GM12878 (cell line): ENCODE measurements around the gene CCDC81. TPM values are rescaled to one million over a fixed set of nuclear protein-coding genes. Genes with fewer than 3 reads are reported as not detected.
"Not testable (repeated sequence)": the region's sequence is repeated elsewhere in the genome, so short reads cannot be mapped to it uniquely, and the experiment has no call there.

ENCODE experiments used
- ATAC-seq: fragments of 200-7000 bp; cut with Tn5 transposase; 3 replicates; pipeline ENCODE4 v1.9.1; 2020; ENCODE audit warnings: mild to moderate bottlenecking, moderate library complexity
- BruUV-seq: library from RNA; stranded (reverse); fragments of 400-500 nt; replicated peaks from 2 replicates; lab custom pipeline; 2021; lab: Mats Ljungman, UMichigan
- CTCF ChIA-PET: fragments of 300-600 bp; sonication (Branson Sonifier 250); formaldehyde crosslinking; extraction: SDS; loops from one replicate; lab custom pipeline; 2021; ENCODE audit warnings: inconsistent platforms; lab: Yijun Ruan, JAX
- POLR2A ChIA-PET: fragments of 350-600 bp; formaldehyde crosslinking; extraction: SDS; loops from one replicate; lab custom pipeline; 2021; ENCODE audit warnings: inconsistent platforms; lab: Charles Lee
- RAD21 ChIA-PET: fragments of 300-600 bp; sonication (Branson Sonifier 250); formaldehyde crosslinking; loops from one replicate; lab custom pipeline; 2023; ENCODE audit warnings: antibody characterized with exemption; ENCODE audit not compliant: unreplicated experiment; lab: Charles Lee
- SMC1A ChIA-PET: fragments of 300-600 bp; sonication (Branson Sonifier 250); formaldehyde crosslinking; loops from one replicate; lab custom pipeline; 2023; ENCODE audit not compliant: unreplicated experiment, uncharacterized antibody; lab: Charles Lee
- DNase-seq: peaks from one replicate; pipeline ENCODE4 v3.0.0-alpha.2; 2011; ENCODE audit warnings: low read depth, low spot score
- FAIRE-seq: peaks from 3 replicates; lab custom pipeline; 2011; peaks lifted over from hg19 to GRCh38; lab: Jason Lieb, UNC
- H2AFZ ChIP-seq: 2 replicates; pipeline ENCODE4 v1.6.0; 2011; ENCODE audit warnings: low read depth, low read length, control low read depth; ENCODE audit not compliant: control insufficient read depth
- H3K27ac ChIP-seq: 2 replicates; pipeline ENCODE4 v1.5.1; 2011; ENCODE audit warnings: control low read depth; ENCODE audit not compliant: control insufficient read depth, insufficient read depth
- H3K27me3 ChIP-seq, 2 experiments: replicated peaks in 1 of 2; 2 replicates each; pipeline versions ENCODE4 v1.6.0 to v1.6.1; 2011; ENCODE audit warnings: low read length in 1 of 2; ENCODE audit not compliant: control insufficient read depth in 2 of 2, insufficient read depth in 2 of 2
- H3K36me3 ChIP-seq, 2 experiments: 2 replicates each; pipeline ENCODE4 v1.5.1; 2011; ENCODE audit warnings: low read length in 1 of 2; ENCODE audit not compliant: control insufficient read depth in 2 of 2, insufficient read depth in 2 of 2
- H3K4me1 ChIP-seq: 2 replicates; pipeline ENCODE4 v1.6.1; 2011; ENCODE audit warnings: mild to moderate bottlenecking, low read length, moderate library complexity, mixed read lengths; ENCODE audit not compliant: control insufficient read depth, insufficient read depth
- H3K4me2 ChIP-seq: 2 replicates; pipeline ENCODE4 v1.6.0; 2011; ENCODE audit warnings: control low read depth; ENCODE audit not compliant: control insufficient read depth, insufficient read depth
- H3K4me3 ChIP-seq: fragments of 200-600 bp; sonication (generic); 2 replicates; pipeline ENCODE4 v1.5.1; 2016
- H3K79me2 ChIP-seq: 2 replicates; pipeline ENCODE4 v1.6.0; 2011; ENCODE audit warnings: low read length; ENCODE audit not compliant: control insufficient read depth, insufficient read depth
- H3K9ac ChIP-seq: 2 replicates; pipeline ENCODE4 v1.8.0; 2011; ENCODE audit warnings: low read length, control low read depth, mixed read lengths; ENCODE audit not compliant: control insufficient read depth, insufficient read depth
- H3K9me3 ChIP-seq: replicated peaks from 3 replicates; pipeline ENCODE4 v1.5.1; 2011; ENCODE audit warnings: mild to moderate bottlenecking, low read length; ENCODE audit not compliant: control insufficient read depth, insufficient read depth
- H4K20me1 ChIP-seq: 2 replicates; pipeline ENCODE4 v1.6.0; 2011; ENCODE audit not compliant: control insufficient read depth, insufficient read depth
- PAX5 ChIP-seq: IDR thresholded peaks from 2 replicates; pipeline ENCODE4 v1.6.1; 2011; ENCODE audit warnings: low read depth, low read length, borderline replicate concordance
- TCF3 ChIP-seq: IDR thresholded peaks from 2 replicates; pipeline ENCODE4 v1.6.1; 2012; ENCODE audit warnings: low read depth, mild to moderate bottlenecking, low read length, borderline replicate concordance; ENCODE audit not compliant: insufficient read depth
- WGBS: methylation state at CpG from one replicate; pipeline ENCODE4 v1.1.6; 2016; ENCODE audit warnings: low lambda C conversion rate; ENCODE audit not compliant: insufficient replicate concordance, insufficient coverage; ENCODE audit errors: missing lambda C conversion rate; 5-methylcytosine and 5-hydroxymethylcytosine counted together
- in situ Hi-C: fragments of 300-500 bp; cut with MboI; formaldehyde crosslinking; loops from 9 replicates; pipeline ENCODE4 v1.14.3; 2018; ENCODE audit warnings: mixed read lengths
- intact Hi-C: fragments of 100-400 bp; cut with micrococcal nuclease; formaldehyde crosslinking; loops from one replicate; pipeline ENCODE4 v1.14.2; 2022; ENCODE audit not compliant: unreplicated experiment
- polyA plus RNA-seq, 11 experiments: library from polyadenylated mRNA; depleted of rRNA in 4 of 11; unstranded in 6 of 11; stranded (reverse) in 5 of 11; fragments of >200 nt; fragmentation: Nextera tagmentation in 4 of 11; fragmentation: Illumina TruSeq in 1 of 11; extraction: Ambion mirVana in 4 of 11; extraction: Trizol in 1 of 11; gene quantifications; 1 replicate in 1 of 11; 2 replicates in 10 of 11; pipeline versions ENCODE4 v1.2.1 to v1.2.3, GENCODE V29; 2011 to 2016; ENCODE audit warnings: inconsistent platforms in 2 of 11, missing spikeins in 2 of 11, low read depth in 1 of 11
- total RNA-seq, 4 experiments: library from RNA; depleted of rRNA in 3 of 4; stranded (reverse); fragments of >200 nt in 3 of 4; fragmentation: Illumina TruSeq in 1 of 4; extraction: Trizol in 1 of 4; gene quantifications; 2 replicates each; pipeline versions ENCODE4 v1.2.1 to v1.2.3, GENCODE V29; 2013 to 2021

The CCDC81 gene
- total and polyA plus RNA-seq, 10 of the 15 experiments (the other 5 are each of a cell fraction or from before 2014, with no cell fraction given), result 0.06 to 0.53 (median 0.22) TPM

- ChIA-PET SMC1A (no interaction called here), POLR2A (no interaction called here), CTCF (no interaction called here), RAD21 (no interaction called here)
- no peak overlapping the region for H2AFZ ChIP-seq
- H3K27me3 ChIP-seq, result no peaks in the 10 kb centered on the region; a peak in 1 of 4 replicates
- ATAC-seq, result no peak
- WGBS, result 83% methylated on average over 34 of the region's 37 CpGs
- TF ChIP-seq PAX5, result no peak
- no peak for TF ChIP-seq TCF3
- no peaks in the 10 kb centered on the region for H3K79me2 ChIP-seq
- no peak overlapping the region for H3K4me2 ChIP-seq
- no peak overlapping the region for H3K4me3 ChIP-seq
- H3K9ac ChIP-seq, result no peak overlapping the region
- in situ Hi-C loops, result no loop called here
- H3K36me3 ChIP-seq, result no peaks in the 10 kb centered on the region
- intact Hi-C loops, result no loop called here
- H3K9me3 ChIP-seq, result no peaks in the 10 kb centered on the region
- BruUV-seq, result no TSS peak
- DNase-seq, result no peak
- H3K4me1 ChIP-seq, result no peaks in the 10 kb centered on the region
- no peaks in the 10 kb centered on the region for H4K20me1 ChIP-seq
- no peak overlapping the region for H3K27ac ChIP-seq
- no peak for FAIRE-seq
Measured at GRCh38 chr11:86431258-86431657, 56.6 kb downstream of the CCDC81 start.

- RAD21 ChIA-PET, DNase-seq, H3K4me1 ChIP-seq: not testable (repeated sequence)
Measured at GRCh38 chr11:86433361-86434095, 58.8 kb downstream of the CCDC81 start.

More at GRCh38 chr11:86433361-86434095, 58.8 kb downstream of the CCDC81 start:
- 73% methylated on average over 29 of the region's 38 CpGs for WGBS
- H3K36me3 ChIP-seq, H3K27ac ChIP-seq, FAIRE-seq, H3K4me3 ChIP-seq, H4K20me1 ChIP-seq, H3K9me3 ChIP-seq, SMC1A ChIA-PET, BruUV-seq, H3K27me3 ChIP-seq, intact Hi-C loops, H3K4me2 ChIP-seq, POLR2A ChIA-PET, H3K79me2 ChIP-seq, H2AFZ ChIP-seq, H3K9ac ChIP-seq, in situ Hi-C loops, ATAC-seq: not testable (repeated sequence)
- CTCF ChIA-PET, result interaction anchor here (1.2 kb wide), 1 partner anchor 22 kb away, joined by 3 read pairs; no protein-coding TSS in a partner anchor
